CD14-positive monocyte (primary cell): ENCODE measurements around the gene SLC13A4. TPM values are rescaled to one million over a fixed set of nuclear protein-coding genes. Genes with fewer than 3 reads are reported as not detected.

Experiments used
- DNase-seq, 3 donors: peaks; one replicate each; pipeline ENCODE4 v3.0.0-alpha.2; 2011 to 2022
- H2AFZ ChIP-seq: 2 replicates; pipeline ENCODE4 v1.6.0; 2012; ENCODE audit warnings: mild to moderate bottlenecking, low read depth, low read length, inconsistent platforms; ENCODE audit not compliant: insufficient read depth, poor library complexity, severe bottlenecking
- H3K27ac ChIP-seq, 2 donors: 1 replicate in 1 of 2; 2 replicates in 1 of 2; pipeline ENCODE4 v1.5.1; 2012 to 2013; ENCODE audit warnings: low read length in 2 of 2, control low read depth in 1 of 2, inconsistent platforms in 1 of 2, low read depth in 1 of 2, mild to moderate bottlenecking in 1 of 2
- H3K27me3 ChIP-seq, 2 donors: one replicate each; pipeline versions ENCODE4 v1.6.0 to v1.6.1; 2011 to 2013; ENCODE audit warnings: low read length in 2 of 2; ENCODE audit not compliant: control insufficient read depth in 2 of 2, insufficient read depth in 2 of 2
- H3K36me3 ChIP-seq, 2 donors: replicated peaks in 1 of 2; 1 replicate in 1 of 2; 2 replicates in 1 of 2; pipeline versions ENCODE4 v1.5.1 to v1.6.1; 2012 to 2013; ENCODE audit warnings: low read length in 2 of 2, control low read depth in 1 of 2, inconsistent platforms in 1 of 2, mild to moderate bottlenecking in 1 of 2; ENCODE audit not compliant: insufficient read depth in 2 of 2, control insufficient read depth in 1 of 2
- H3K4me1 ChIP-seq, 2 donors: 1 replicate in 1 of 2; 2 replicates in 1 of 2; pipeline versions ENCODE4 v1.5.1 to v1.6.1; 2012 to 2013; ENCODE audit warnings: low read length in 2 of 2, control low read depth in 1 of 2, inconsistent platforms in 1 of 2, mild to moderate bottlenecking in 1 of 2, moderate library complexity in 1 of 2; ENCODE audit not compliant: insufficient read depth in 2 of 2, control insufficient read depth in 1 of 2
- H3K4me2 ChIP-seq: replicated peaks from 2 replicates; pipeline ENCODE3; 2012; ENCODE audit warnings: low read length, moderate library complexity, mild to moderate bottlenecking; ENCODE audit not compliant: poor library complexity, severe bottlenecking; ENCODE audit errors: extremely low read depth
- H3K4me3 ChIP-seq, 3 experiments: fragments of 200-600 bp in 1 of 3; sonication (generic) in 1 of 3; replicated peaks in 1 of 3; 1 replicate in 2 of 3; 2 replicates in 1 of 3; pipeline ENCODE4 v1.5.1; 2011 to 2013; ENCODE audit warnings: low read length in 3 of 3, mild to moderate bottlenecking in 3 of 3, control low read depth in 2 of 3, low read depth in 2 of 3, inconsistent platforms in 1 of 3, moderate library complexity in 1 of 3
- H3K79me2 ChIP-seq: 2 replicates; pipeline ENCODE4 v1.6.0; 2012; ENCODE audit warnings: mild to moderate bottlenecking, control low read depth, inconsistent platforms, low read length, moderate library complexity; ENCODE audit not compliant: insufficient read depth
- H3K9ac ChIP-seq: 2 replicates; pipeline ENCODE4 v1.6.0; 2017; ENCODE audit warnings: low read length, mild to moderate bottlenecking; ENCODE audit not compliant: insufficient read depth, poor library complexity, severe bottlenecking
- H3K9me3 ChIP-seq, 2 donors: replicated peaks in 1 of 2; 1 replicate in 1 of 2; 2 replicates in 1 of 2; pipeline versions ENCODE4 v1.5.1 to v1.6.1; 2012 to 2013; ENCODE audit warnings: low read length in 2 of 2, control low read depth in 1 of 2; ENCODE audit not compliant: control insufficient read depth in 1 of 2, insufficient read depth in 1 of 2
- H4K20me1 ChIP-seq: 2 replicates; pipeline ENCODE4 v1.6.0; 2012; ENCODE audit warnings: mild to moderate bottlenecking, low read length, control low read depth, moderate library complexity; ENCODE audit not compliant: insufficient read depth
- H3K27ac Mint-ChIP-seq, 7 donors: one replicate each; pipeline ENCODE4 v1.8.0; 2020; ENCODE audit warnings: mild to moderate bottlenecking in 7 of 7, mixed read lengths in 7 of 7, moderate library complexity in 6 of 7, inconsistent platforms in 2 of 7
- H3K27me3 Mint-ChIP-seq, 3 donors: one replicate each; pipeline ENCODE4 v1.8.0; 2021 to 2022; ENCODE audit warnings: low read depth in 3 of 3, mild to moderate bottlenecking in 3 of 3, mixed read lengths in 3 of 3, moderate library complexity in 3 of 3, inconsistent platforms in 1 of 3
- H3K36me3 Mint-ChIP-seq, 2 donors: one replicate each; pipeline ENCODE4 v1.8.0; 2020; ENCODE audit warnings: mixed read lengths in 2 of 2, inconsistent platforms in 1 of 2, mild to moderate bottlenecking in 1 of 2
- H3K4me1 Mint-ChIP-seq: one replicate; pipeline ENCODE4 v1.8.0; 2020; ENCODE audit warnings: mild to moderate bottlenecking, mixed read lengths
- H3K4me3 Mint-ChIP-seq, 2 donors: one replicate each; pipeline ENCODE4 v1.8.0; 2020; ENCODE audit warnings: mild to moderate bottlenecking in 2 of 2, mixed read lengths in 2 of 2, moderate library complexity in 1 of 2
- H3K9me3 Mint-ChIP-seq, 7 donors: one replicate each; pipeline ENCODE4 v1.8.0; 2020 to 2022; ENCODE audit warnings: mixed read lengths in 7 of 7, mild to moderate bottlenecking in 6 of 7, moderate library complexity in 6 of 7, inconsistent platforms in 2 of 7
- WGBS: methylation state at CpG from one replicate; pipeline ENCODE4 v1.1.5; 2013; ENCODE audit warnings: missing lambda C conversion rate; ENCODE audit not compliant: insufficient coverage; 5-methylcytosine and 5-hydroxymethylcytosine counted together
- intact Hi-C, 2 donors: fragments of 100-400 bp; cut with micrococcal nuclease; formaldehyde crosslinking; loops; one replicate each; pipeline versions ENCODE4 v1.15.0 to v1.15.1; 2023
- polyA plus RNA-seq, 3 donors: library from polyadenylated mRNA; depleted of rRNA in 1 of 3; unstranded in 2 of 3; stranded (reverse) in 1 of 3; fragments of 300-500 nt in 2 of 3; fragments of >200 nt in 1 of 3; fragmentation: Illumina TruSeq in 2 of 3; gene quantifications; 1 replicate in 2 of 3; 2 replicates in 1 of 3; pipeline ENCODE4 v1.2.3, GENCODE V29; 2012 to 2021
- TF ChIP-seq, protein P1 (sequence below): fragments of 200-600 bp; IDR thresholded peaks from one replicate; pipeline ENCODE4 v1.8.0; 2022; ENCODE audit warnings: antibody characterized with exemption, mild to moderate bottlenecking

SLC13A4 gene
- polyA plus RNA-seq, 3 donors: not detected

DNA sequence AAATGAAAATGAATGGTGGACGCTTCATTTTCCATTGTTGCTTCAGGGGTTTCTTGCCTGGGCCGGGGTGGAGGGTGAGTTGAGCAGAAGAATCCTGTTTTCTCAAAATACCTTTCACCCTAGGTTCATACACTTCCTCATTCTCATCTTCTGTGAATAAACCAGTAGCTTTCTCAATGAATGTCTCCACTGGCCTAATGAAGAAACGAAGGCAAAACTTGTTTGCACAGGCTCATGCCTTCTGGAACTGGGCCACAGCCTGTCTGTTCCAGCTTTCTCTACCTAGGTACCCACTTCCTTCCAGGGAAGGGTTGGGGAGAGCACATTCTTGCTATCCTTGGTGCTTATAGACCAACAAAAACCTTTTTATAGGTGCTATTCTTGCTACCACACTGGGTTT, 44.4 kb downstream of the SLC13A4 start:
- no peaks in the 10 kb centered on the region for H3K9me3 ChIP-seq
- no peak overlapping the region for H3K4me3 Mint-ChIP-seq
- no peak overlapping the region for H3K4me3 ChIP-seq
- H4K20me1 ChIP-seq: no peaks in the 10 kb centered on the region
- no peaks in the 10 kb centered on the region for H3K79me2 ChIP-seq
- no peaks in the 10 kb centered on the region for H3K4me1 ChIP-seq
- H2AFZ ChIP-seq: no peak overlapping the region
- no peak overlapping the region for H3K27ac ChIP-seq
- no peaks in the 10 kb centered on the region for H3K4me1 Mint-ChIP-seq
- intact Hi-C loops: no loop called here
- TF ChIP-seq, protein P1, sequence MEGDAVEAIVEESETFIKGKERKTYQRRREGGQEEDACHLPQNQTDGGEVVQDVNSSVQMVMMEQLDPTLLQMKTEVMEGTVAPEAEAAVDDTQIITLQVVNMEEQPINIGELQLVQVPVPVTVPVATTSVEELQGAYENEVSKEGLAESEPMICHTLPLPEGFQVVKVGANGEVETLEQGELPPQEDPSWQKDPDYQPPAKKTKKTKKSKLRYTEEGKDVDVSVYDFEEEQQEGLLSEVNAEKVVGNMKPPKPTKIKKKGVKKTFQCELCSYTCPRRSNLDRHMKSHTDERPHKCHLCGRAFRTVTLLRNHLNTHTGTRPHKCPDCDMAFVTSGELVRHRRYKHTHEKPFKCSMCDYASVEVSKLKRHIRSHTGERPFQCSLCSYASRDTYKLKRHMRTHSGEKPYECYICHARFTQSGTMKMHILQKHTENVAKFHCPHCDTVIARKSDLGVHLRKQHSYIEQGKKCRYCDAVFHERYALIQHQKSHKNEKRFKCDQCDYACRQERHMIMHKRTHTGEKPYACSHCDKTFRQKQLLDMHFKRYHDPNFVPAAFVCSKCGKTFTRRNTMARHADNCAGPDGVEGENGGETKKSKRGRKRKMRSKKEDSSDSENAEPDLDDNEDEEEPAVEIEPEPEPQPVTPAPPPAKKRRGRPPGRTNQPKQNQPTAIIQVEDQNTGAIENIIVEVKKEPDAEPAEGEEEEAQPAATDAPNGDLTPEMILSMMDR: no peak
- peaks cover 5 to 25% of the 10 kb centered on the region in 2 donors for H3K36me3 ChIP-seq
- no peaks in the 10 kb centered on the region for H3K27me3 Mint-ChIP-seq
- no peak overlapping the region for H3K27ac Mint-ChIP-seq
- no peak overlapping the region for H3K4me2 ChIP-seq
- no peak for DNase-seq
- H3K9ac ChIP-seq: no peak overlapping the region
- H3K36me3 Mint-ChIP-seq: peaks cover 19 to 28% of the 10 kb centered on the region in 2 donors
- H3K9me3 Mint-ChIP-seq: peaks cover 0 to 3% (median 0%) of the 10 kb centered on the region in 7 donors
- WGBS: 89% methylated on average over 1 of the region's 3 CpGs
- H3K27me3 ChIP-seq: no peaks in the 10 kb centered on the region

DNA sequence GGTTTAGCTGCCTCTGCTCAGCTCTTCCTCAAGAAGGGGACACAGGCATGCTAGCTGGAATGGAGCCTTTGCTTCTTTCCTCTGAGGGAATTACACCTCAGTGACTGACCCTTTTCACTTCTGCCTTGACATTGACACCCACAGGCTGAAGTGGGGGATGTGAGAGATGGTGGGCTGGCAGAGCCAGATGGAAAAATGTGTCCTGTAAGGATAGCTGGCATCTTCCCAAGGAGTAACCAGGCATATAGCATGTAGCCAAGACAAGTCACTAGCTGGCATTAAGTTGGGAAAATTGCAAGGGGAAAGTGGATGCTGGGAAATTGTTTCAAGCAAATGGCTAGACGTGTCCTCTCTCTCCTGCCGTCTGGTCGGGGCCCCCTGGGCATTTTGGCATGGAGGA, 45.8 kb downstream of the SLC13A4 start:
- H3K79me2 ChIP-seq: no peaks in the 10 kb centered on the region
- peaks cover 30 to 34% of the 10 kb centered on the region in 2 donors for H3K36me3 Mint-ChIP-seq
- H3K27ac ChIP-seq: no peak overlapping the region
- H3K27me3 Mint-ChIP-seq: no peaks in the 10 kb centered on the region
- H3K9me3 ChIP-seq: no peaks in the 10 kb centered on the region
- 96% methylated on average over 2 of the region's 3 CpGs for WGBS
- H3K27me3 ChIP-seq: no peaks in the 10 kb centered on the region
- H3K4me3 ChIP-seq: no peak overlapping the region
- H2AFZ ChIP-seq: no peak overlapping the region
- no peak for DNase-seq
- TF ChIP-seq, protein P1: no peak
- no peak overlapping the region for H3K4me3 Mint-ChIP-seq
- peaks cover 10 to 37% of the 10 kb centered on the region in 2 donors for H3K36me3 ChIP-seq
- H3K4me2 ChIP-seq: no peak overlapping the region
- no peaks in the 10 kb centered on the region for H4K20me1 ChIP-seq
- H3K4me1 Mint-ChIP-seq: no peaks in the 10 kb centered on the region
- H3K9ac ChIP-seq: no peak overlapping the region
- no peaks in the 10 kb centered on the region for H3K4me1 ChIP-seq
- intact Hi-C loops: no loop called here
- no peak overlapping the region for H3K27ac Mint-ChIP-seq
- H3K9me3 Mint-ChIP-seq: peaks cover 0 to 3% (median 0%) of the 10 kb centered on the region in 7 donors
